Kidney capillary endothelial cell (primary cell): Measurements from ENCODE around the gene CACNG3.
A peak's percentile ranks its signal among the peaks of the same experiment; 100 is the strongest.
"Not testable (repeated sequence)": the region's sequence is repeated elsewhere in the genome, so short reads cannot be mapped to it uniquely, and the experiment has no call there.

Source experiments
- DNase-seq: peaks from one replicate; pipeline ENCODE4 v3.0.0-alpha.2; 2018; ENCODE audit warnings: low spot score

Gene CACNG3

DNA sequence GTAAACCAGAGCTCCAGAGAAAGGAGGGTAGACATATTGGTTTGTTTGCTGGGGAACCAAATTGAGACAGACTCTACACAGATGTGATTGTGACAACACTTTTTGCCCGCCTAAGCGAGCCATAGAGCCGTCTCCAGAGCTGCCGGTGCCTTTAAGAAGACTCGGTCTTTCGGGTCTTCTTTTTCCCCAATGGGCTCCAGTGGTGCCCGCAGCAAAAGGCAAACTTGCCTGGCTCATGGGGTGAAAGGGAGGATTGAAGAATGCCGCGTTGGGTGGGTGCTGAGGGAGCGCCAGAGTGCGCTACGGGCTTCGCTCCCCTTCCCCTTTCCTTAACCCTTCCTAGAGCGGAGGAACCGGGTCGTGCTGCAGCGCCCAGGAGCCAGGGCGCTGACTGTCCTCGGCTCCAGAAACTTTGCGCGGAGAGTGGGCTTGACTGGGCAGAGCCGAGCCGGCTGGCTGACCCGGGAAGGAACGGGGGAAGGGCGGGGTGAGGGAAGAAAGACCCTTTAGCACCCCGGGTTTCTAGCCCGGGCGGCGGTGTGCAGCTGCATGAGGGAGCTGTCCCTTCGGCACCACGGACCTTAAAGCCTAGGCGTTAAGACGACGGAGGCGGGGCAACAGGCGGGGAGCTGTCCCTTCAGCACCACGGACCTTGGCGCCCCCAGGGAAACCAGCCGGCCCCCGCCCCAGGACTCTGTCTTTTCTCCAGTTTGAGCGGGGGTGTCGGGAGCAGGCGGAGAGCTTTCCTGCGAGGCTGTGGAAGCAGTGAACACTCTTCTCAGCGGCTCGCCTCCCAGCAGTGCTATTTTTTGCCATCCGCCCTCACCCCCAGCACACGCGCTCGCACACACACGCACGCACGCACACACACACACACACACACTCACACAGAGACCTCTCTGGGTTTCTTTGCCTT, at the start of gene CACNG3:
Gene CACNG3 (plus strand): TSS at position 880 of the 916 bp plus-strand sequence. CDS start 420 bp downstream, outside the sequence.
- DNase-seq = peak; percentile 9

DNA sequence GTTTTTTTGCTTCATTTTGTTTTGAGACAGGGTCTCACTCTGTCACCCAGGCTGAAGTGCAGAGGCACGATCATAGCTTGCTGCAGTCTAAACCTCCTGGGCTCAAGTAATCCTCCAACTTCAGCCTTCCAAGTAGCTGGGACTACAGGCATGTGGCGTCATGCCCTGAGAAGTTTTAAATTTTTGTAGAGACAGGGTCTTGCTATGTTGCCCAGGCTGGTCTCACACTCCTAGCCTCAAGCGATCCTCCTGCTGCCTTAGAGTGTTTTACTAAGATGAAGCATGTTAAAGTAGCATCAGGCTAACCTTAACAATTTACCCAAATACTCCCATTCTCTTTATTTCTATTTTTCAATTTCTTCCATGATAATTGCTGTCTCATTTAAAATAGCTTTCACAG, 49.2 kb upstream of the CACNG3 start:
- no peak for DNase-seq

DNA sequence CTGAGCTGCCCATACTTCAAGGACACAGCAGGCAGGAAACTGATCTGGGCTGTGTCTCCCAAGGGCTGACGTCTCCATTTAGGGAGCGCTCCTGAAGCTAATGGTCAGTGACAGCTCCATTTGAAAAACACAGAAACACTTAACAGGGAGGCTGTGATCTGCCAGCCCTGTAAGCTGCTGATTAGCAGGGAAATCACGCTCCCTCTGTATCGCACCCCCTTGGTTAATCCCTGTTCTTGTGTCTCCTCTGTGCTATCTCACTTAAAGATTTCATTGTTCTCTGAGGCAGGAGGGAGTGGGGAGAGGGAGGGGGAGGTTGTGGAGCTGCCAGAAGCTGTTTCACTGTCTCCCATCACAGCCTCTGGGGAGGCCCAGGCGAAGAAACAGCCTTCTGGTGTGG, 47.4 kb upstream of the CACNG3 start:
- DNase-seq = no peak

DNA sequence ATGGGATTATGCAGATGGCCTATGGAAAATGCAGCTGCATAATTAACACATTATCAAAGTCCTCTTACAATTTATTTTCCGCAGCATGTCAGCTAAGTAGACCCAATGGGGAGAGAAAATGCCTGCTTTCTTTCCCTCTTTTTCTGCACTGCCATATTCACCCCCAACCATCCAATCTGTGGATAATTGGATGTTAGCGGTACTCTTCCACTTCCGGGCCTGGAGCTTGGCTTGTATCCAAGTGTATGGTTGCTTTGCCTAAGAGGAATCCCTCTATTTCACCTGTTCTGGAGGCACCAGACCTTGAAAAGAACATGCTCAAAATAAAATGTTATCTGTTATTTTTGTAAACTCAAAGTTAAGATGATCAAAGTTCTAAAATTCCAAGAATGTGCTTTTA, 41.1 kb upstream of the CACNG3 start:
- no peak for DNase-seq

DNA sequence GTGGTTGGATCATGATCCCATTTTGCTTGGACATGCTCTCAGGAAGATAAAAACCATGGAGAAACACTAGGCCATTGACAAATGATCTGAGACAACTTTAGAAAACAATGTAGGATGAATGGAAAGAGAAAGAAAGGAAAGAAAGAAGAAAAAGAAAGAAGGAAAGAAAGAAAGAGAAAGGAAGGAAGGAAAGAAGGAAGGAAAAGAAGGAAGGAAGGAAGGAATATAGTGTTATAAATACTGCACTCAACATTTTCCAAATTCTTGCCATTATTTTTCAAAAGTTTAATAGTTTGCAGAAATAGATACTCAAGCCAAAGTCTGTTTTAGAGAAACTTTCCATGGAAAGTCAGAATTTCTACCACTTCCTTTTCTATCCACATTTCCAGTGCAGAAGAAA, 39.2 kb upstream of the CACNG3 start:
- DNase-seq = no peak

DNA sequence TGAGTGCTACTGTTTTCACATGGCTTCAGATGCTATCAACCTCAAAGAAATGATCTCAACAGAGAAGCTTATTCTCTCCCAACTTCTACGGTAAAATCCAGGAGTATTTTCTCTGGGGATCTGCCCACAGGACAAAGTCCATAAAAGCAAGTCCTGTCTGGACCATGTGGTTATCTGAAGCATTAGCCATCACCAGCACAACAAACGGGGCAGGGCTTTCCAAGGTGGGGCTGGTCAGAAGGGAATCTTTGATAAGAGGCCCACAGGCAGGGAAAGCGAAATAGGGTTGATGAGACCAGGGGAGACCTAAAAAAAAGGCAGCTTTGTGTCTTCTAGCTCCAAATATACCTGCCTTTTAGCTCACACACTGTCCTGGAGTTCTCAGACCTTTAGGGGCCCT, 38.7 kb upstream of the CACNG3 start:
- no peak for DNase-seq

DNA sequence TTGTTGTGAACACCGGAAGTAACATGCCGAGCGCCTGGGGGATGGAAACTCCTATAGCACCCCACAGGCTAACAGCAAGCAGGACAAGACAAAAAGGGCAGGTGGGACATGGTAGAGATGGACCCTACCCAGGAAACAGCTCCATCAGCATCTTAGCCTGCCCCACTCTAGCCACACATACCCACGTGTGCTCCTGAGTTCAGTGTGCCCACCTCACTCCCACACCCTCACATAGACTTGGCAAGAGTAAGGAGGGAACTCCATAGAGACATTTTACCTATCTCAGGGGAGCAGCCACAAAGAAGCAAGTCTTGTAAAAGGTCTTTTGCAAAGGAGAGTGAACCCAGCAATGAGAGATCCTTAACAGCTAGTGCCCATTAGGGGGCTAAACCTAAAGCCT, 37.8 kb upstream of the CACNG3 start:
- DNase-seq = no peak

DNA sequence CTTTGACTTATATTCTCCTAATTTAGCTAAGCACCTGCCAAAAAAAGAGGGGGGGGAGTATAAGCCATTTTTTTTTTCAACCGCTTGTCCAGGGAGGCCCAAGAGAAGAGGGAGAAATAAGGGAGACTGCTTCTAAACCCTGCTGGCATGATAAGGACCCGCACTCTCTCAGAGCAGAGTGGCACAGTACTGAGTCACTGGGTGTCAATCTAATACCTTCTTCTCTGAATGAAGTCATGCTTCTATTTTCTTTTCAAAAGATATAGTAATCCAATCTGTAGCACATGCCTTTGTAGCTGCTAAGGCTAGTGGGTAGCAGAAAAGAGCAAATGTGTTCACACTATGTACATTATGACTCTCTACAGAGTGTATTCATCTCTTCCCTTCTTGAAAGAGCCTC, 34.9 kb upstream of the CACNG3 start:
- no peak for DNase-seq

DNA sequence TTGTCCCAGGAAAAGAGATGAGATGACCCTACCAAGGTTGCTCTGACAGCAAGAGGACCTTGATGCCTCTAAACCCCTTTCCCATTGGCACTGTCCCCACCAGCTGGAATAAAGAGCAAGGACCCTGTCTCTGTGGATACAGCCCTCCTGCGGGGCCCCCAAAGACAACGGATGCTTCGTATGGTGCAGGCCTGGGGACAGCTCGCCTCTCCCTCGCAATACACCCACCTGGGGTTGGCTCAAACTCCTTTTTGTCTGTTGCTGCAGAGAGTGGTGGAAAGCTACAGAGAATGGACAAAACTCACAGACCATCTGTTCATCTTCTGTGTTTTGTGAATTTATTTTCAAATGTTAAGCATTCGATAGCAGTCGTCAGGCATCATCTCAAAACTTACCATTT, 27.6 kb upstream of the CACNG3 start:
- no peak for DNase-seq

DNA sequence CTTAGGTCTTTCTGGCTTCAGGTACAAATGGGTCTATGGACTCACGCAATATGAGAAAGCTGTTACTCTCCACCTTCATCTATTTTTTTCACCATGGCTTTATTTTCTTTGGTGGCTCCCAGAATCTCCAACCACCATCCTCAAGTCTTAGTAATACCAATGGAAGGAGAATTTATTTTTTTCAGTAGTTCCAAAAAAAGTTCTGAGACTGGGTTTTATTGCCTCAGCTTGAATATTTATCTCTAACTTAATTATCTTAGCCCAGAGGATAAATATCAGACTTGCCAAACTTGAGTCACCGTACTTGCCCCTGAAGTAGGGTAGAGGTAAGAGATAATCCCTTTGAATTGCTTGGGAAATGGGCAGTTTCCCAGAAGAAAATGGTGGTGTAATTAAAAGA, 23.2 kb upstream of the CACNG3 start:
- no peak for DNase-seq

DNA sequence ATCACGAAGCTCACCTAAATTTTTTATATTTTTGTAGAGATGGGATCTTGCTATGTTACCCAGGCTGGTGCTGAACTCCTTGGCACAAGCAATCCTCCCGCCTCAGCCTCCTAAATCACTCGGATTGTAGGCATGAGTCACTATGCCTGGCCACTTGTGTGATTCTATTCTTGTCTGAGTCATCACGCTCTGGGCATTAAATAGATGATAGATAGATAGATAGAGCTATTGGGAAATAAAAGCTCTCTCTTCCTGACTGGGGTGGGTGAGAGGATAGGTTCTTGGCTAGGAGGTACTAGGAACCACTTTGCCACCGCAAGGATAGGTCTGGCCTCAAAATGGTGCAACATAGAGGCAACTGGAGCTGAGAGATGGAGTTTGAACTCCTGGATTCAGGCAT, 21.4 kb upstream of the CACNG3 start:
- no peak for DNase-seq

DNA sequence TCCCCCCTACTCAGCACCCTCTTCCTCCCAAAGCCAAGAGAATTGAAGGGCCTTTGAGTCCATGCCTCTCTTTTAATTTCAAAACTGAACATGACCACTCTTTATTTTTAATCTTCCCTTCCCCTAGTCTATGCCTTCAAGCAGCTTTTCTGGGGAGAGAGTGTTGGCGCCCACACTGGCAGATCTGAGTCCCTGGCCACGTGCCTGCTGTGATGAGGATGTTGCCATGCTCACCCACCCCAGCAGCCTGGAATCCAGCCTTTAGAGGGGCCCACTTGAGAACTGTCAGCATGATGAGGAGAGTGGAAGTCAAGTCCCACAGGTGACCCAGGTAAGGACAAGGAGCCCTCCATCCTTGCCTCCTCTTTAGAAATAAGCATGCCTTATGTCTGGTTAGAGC, 20.3 kb upstream of the CACNG3 start:
- DNase-seq = no peak

DNA sequence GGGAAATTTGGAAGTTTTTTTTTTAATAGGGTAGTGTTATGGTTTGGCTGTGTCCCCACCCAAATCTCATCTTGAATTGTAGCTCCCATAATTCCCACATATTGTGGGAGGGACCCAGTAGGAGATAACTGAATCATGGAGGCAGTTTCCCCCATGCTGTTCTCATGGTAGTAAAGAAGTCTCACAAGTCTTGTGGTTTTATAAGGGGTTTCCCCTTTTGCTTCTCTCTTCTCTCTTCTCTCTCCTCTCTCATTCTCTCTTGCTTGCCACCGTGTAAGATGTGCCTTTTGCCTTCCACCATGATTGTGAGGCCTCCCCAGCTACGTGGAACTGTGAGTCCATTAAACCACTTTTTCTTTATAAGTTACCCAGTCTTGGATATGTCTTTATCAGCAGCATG, 17.3 kb upstream of the CACNG3 start:
- not testable (repeated sequence) for DNase-seq

DNA sequence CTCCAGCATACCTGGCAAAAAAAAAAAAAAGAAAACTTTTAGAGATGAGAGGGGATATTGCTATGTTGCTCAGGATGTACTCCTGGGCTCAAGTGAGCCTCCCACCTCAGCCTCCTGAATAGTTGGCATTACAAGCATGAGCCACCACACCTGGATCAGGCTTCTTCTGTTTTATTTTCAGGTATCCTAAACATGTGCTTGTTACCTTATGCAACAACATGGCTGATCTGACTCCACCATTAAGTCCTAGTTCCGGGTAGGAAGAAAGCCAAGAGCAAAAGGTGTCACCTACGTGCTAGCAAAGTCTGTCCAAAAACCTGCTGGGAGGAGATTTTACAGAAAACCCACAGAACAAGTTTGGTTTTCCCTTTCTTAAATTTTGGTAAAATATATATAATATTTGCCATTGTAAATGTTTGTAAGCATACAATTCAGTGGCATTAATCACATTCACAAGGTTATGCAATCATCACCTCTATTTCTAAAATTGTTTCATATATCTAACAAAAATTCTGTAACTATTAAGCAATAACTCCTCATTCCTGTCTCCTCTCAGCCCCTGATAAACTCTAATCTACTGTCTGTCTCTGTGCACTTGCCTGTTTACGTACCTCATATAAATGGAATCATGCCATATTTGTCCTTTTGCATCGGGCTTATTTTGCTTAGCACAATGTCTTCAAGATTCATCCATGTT, 9.1 kb upstream of the CACNG3 start:
- no peak for DNase-seq

DNA sequence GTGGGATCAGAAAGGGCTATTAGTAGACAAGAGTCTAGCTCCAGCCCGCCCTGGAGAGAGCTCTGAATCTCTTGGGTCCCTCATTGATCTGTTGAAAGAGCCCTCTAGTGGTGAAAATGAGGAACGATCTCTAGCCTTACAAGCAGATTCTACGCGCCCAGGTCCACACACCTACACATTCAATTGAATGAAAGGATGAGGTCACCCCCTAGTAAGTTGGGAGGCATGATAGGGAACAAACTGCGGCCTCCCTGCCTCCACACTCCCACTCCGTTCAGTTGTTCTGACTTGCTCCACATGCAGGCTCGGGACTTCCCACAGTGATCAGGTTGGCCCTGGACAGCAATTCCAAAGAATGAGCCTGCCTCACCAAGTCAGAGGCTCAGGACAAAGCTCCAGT, 2.9 kb upstream of the CACNG3 start:
- peak; percentile 31 for DNase-seq

DNA sequence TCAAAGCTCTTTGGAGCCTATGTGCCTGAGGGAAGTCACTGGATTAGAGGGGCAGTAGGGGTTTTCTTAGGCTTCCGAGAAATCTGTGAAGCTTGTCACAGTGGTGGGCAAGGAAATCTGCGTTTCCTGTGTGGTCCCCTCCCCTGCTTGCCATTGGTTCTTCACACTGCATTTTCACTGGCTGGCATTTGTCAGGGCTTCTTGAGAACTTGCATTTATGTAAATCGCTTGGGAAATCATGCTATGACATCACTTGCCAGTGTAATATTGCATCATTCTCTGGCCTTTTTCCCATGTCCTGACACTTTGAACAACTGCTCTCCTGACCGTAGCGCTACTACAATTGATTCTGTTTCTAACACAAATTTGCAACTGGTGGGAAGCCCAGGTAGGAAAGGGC, 1.8 kb downstream of the CACNG3 start:
- no peak for DNase-seq

DNA sequence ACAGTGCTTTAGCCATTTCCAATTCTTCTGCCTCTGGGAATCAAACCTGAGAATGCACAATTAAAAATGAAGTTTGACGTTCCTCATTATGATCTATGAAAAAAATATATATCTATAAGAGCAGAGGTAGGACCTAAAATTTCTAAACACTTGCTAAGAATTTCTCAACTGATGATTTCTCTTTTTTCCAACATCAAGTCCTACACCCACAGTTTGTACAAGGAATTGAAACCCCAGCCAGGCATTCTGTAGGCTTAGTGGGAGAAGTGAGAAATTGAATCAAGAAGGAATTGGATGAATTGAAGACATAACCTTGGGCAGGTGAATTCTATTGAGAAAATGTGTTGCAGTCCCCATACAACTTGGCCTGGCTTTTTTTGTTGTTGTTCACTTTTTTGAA, 2.7 kb downstream of the CACNG3 start:
- DNase-seq = no peak

DNA sequence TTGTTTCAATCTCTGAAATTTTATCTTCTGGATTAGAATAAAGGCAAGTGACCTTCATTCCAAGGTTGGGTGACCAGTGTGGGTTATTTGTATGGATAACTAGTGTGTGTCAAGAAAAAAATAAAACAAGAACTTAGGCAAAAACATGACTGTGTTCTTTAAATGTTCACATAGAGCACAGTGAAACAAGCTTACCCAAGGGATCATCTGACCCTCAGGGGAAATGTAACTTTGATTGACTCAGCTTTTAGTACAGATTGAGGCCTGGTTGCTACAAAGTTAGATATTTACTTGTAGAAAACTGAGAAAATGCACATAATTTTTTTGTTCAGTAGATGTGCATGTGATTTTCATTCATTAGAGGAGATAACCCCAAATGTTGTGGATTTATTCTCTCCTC, 6.7 kb downstream of the CACNG3 start:
- no peak for DNase-seq

DNA sequence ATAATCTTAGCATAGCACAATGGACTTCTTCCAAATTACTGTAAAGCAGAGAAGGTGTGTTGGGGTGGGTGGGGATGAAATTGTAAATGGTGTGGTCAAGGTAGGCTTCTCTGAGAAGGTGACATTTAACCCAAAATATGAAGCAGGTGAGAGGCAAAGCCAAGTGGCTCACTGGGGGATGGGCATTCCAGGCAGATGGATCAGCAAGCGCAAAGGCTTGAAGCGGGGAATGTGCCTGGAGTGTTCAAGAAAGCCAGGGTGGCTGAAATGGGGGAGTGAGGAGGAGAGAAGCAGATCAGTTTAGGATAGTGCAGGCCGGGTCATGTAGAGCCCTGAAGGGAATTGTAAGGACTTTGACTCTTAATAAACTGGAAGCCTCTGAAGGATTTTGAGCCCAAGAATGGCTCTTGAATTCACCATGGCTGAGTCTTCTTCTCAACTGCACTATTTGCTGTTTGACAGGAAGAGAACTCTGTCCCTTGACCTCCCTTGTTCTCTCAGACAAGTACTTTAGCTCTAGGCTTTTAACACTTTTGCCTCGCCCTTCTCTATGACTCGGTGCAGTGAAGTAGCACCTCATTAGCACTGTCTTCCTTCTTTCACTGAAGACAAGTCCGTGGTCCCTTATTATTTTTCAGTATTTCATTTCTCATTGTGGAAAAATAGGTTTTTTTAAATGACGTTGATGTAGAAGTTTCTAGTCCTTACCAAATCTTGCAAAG, 14.7 kb downstream of the CACNG3 start:
- no peak for DNase-seq

DNA sequence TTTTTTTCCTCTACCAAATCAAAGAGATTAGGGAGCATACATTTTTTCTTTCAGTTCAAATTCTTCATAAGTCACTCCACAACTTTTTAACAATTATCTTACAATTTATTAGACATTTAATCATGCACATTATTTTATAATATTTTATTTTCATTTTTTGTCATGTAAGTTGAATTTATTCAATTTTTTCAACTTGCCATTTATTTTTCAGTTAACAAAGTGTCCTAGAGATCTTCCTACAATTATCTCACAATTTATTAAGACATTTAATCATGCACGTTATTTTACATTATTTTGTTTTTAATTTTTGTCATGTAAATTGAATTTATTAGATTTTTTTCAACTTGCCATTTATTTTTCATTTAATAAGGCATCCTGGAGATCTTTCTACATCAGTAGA, 16.2 kb downstream of the CACNG3 start:
- DNase-seq = no peak

DNA sequence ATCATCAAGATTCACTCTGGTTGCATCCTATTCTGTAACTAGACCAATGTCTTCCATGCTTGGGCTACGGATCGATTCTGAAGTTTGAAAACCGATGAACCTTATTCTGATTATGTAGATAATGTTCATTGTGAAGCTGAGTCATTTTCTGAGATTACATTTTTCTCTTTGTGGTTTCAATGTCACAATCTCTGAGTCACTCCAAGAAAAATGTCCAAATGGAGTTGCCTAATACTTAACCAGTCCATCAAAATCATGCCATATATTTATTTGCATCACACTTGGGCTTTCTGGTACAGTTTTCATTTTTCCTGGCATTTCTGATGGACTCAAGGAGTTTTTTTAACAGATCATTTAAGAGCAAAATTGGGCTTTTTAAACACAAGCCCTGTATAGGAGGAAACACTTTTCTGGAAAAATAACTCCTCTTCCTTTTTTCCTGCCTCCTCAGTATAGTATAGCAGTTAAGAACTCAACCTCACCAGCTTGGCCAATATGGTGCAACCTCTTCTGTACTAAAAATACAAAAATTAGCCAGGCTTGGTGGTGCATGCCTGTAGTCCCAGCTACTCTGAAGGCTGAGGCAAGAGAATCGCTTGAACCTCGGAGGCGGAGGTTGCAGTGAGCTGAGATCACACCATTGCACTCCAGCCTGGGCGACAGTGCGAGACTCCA, 17.5 kb downstream of the CACNG3 start:
- no peak for DNase-seq

DNA sequence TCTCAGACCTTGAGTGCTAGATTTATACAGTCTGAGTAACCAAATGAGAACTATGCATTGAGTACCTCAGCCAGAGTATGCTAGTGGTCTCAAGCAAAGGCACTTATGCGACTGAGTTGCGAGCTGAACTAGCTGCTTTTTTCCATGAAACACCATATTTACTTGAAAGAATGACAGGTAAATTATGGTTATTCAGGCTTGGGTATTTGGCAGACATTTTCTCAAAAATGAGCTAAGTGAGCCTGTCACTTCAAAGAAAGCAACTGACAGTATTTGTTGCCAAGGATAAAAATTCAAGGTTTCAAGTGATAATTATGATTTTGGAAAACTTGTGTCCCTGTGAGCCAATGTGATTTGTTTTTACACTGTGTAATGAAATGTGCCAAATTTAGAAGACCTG, 19.3 kb downstream of the CACNG3 start:
- no peak for DNase-seq
